K562 (cell line): ENCODE measurements around the gene VGLL4. TPM values are rescaled to one million over a fixed set of nuclear protein-coding genes. Genes with fewer than 3 reads are reported as not detected.

Experiments used
- CHCHD3 ChIP-seq: fragments of 250-450 bp; sonication (Bioruptor Pico); IDR thresholded peaks from 2 replicates; pipeline ENCODE4 v2.1.2; 2022; ENCODE audit warnings: mild to moderate bottlenecking
- CTBP1 ChIP-seq: fragments of 450-650 bp; IDR thresholded peaks from 2 replicates; pipeline ENCODE4 v1.6.1; 2016; ENCODE audit warnings: borderline replicate concordance
- HDAC1 ChIP-seq, 2 experiments: fragments of 450-650 bp; IDR thresholded peaks; 2 replicates each; pipeline ENCODE4 v1.6.1; 2016 to 2017; ENCODE audit warnings: inconsistent platforms in 1 of 2, mild to moderate bottlenecking in 1 of 2, moderate library complexity in 1 of 2
- HLTF ChIP-seq: fragments of 450-650 bp; IDR thresholded peaks from 2 replicates; pipeline ENCODE4 v1.6.1; 2016
- ILF3 ChIP-seq: fragments of 450-650 bp; IDR thresholded peaks from 2 replicates; pipeline ENCODE4 v1.6.1; 2018; ENCODE audit warnings: antibody characterized with exemption, mild to moderate bottlenecking, moderate library complexity, borderline replicate concordance
- NFIC ChIP-seq: fragments of 450-650 bp; IDR thresholded peaks from 2 replicates; pipeline ENCODE4 v1.6.1; 2017; ENCODE audit warnings: mild to moderate bottlenecking, inconsistent platforms
- SIN3A ChIP-seq, 2 experiments: fragments of 150-350 bp in 1 of 2; IDR thresholded peaks; 2 replicates each; pipeline ENCODE4 v1.6.1; 2011 to 2016; ENCODE audit warnings: borderline replicate concordance in 2 of 2, low read depth in 2 of 2, low read length in 2 of 2, mild to moderate bottlenecking in 2 of 2, moderate library complexity in 2 of 2; ENCODE audit not compliant: control insufficient read depth in 1 of 2
- SMARCA5 ChIP-seq: fragments of 450-650 bp; IDR thresholded peaks from 2 replicates; pipeline ENCODE4 v1.6.1; 2016
- TCFL5 ChIP-seq: fragments of 250-450 bp; sonication (Bioruptor Pico); conservative IDR thresholded peaks from 2 replicates; pipeline ENCODE4 v1.6.1; 2021; ENCODE audit warnings: mild to moderate bottlenecking, moderate library complexity, matching md5 sums
- TEAD2 ChIP-seq: fragments of 450-650 bp; IDR thresholded peaks from 2 replicates; pipeline ENCODE4 v1.6.1; 2016; ENCODE audit warnings: missing genetic modification characterization, control low read depth, missing compliant biosample characterization
- THAP7 ChIP-seq: fragments of 250-450 bp; sonication (Bioruptor Pico); IDR thresholded peaks from 2 replicates; pipeline ENCODE4 v1.5.0; 2021
- ZFP30 ChIP-seq: fragments of 250-450 bp; sonication (Bioruptor Pico); IDR thresholded peaks from 2 replicates; pipeline ENCODE4 v1.8.0; 2022; ENCODE audit warnings: moderate library complexity, mild to moderate bottlenecking, inconsistent platforms, borderline replicate concordance
- ZNF143 ChIP-seq: sonication (generic); formaldehyde crosslinking; IDR thresholded peaks from 2 replicates; pipeline ENCODE4 v1.9.0; 2022; ENCODE audit warnings: mild to moderate bottlenecking, missing genetic modification reagents
- ZNF165 ChIP-seq: fragments of 250-450 bp; sonication (Bioruptor Pico); IDR thresholded peaks from 2 replicates; pipeline ENCODE4 v1.4.0; 2020; ENCODE audit warnings: borderline replicate concordance
- ZNF24 ChIP-seq: fragments of 450-650 bp; IDR thresholded peaks from 2 replicates; pipeline ENCODE4 v1.6.1; 2016
- polyA plus RNA-seq, 8 experiments: library from polyadenylated mRNA; depleted of rRNA in 4 of 8; stranded (reverse) in 5 of 8; unstranded in 3 of 8; fragments of >200 nt; fragmentation: Nextera tagmentation in 2 of 8; fragmentation: Illumina TruSeq in 1 of 8; extraction: Ambion mirVana in 2 of 8; extraction: Trizol in 1 of 8; gene quantifications; 2 replicates each; pipeline versions ENCODE4 v1.2.1 to v1.2.3, GENCODE V29; 2011 to 2014; ENCODE audit warnings: inconsistent platforms in 1 of 8, missing spikeins in 1 of 8
- total RNA-seq, 7 experiments: library from RNA; depleted of rRNA in 6 of 7; stranded (reverse); fragments of >200 nt in 6 of 7; fragmentation: Illumina TruSeq in 2 of 7; extraction: Trizol in 2 of 7; gene quantifications; 2 replicates each; pipeline versions ENCODE4 v1.2.1 to v1.2.3, GENCODE V29; 2011 to 2021; ENCODE audit warnings: low replicate concordance in 1 of 7
- TF ChIP-seq, protein P1 (sequence below), 2 experiments: fragments of 450-650 bp; IDR thresholded peaks; 2 replicates each; pipeline ENCODE4 v1.6.1; 2018; ENCODE audit warnings: mild to moderate bottlenecking in 2 of 2, low read depth in 1 of 2; ENCODE audit not compliant: partially characterized antibody in 2 of 2
- TF ChIP-seq, protein P2 (sequence below), 2 experiments: fragments of 450-650 bp in 1 of 2; IDR thresholded peaks; 2 replicates each; pipeline ENCODE4 v1.6.1; 2011 to 2017; ENCODE audit warnings: low read depth in 2 of 2, antibody characterized with exemption in 1 of 2, borderline replicate concordance in 1 of 2, low read length in 1 of 2, mild to moderate bottlenecking in 1 of 2, mixed read lengths in 1 of 2; ENCODE audit not compliant: control insufficient read depth in 1 of 2
- TF ChIP-seq, protein P3 (sequence below): sonication (generic); IDR thresholded peaks from 2 replicates; pipeline ENCODE4 v1.6.1; 2016
- TF ChIP-seq, protein P4 (sequence below): sonication (generic); formaldehyde crosslinking; IDR thresholded peaks from 2 replicates; pipeline ENCODE4 v1.8.0; 2022; ENCODE audit warnings: mild to moderate bottlenecking, missing genetic modification reagents

The VGLL4 gene
- total and polyA plus RNA-seq, 9 of the 15 experiments (the other 6 are each of a cell fraction or from before 2014, with no cell fraction given), result 0.27 to 10.9 (median 8.6) TPM

DNA sequence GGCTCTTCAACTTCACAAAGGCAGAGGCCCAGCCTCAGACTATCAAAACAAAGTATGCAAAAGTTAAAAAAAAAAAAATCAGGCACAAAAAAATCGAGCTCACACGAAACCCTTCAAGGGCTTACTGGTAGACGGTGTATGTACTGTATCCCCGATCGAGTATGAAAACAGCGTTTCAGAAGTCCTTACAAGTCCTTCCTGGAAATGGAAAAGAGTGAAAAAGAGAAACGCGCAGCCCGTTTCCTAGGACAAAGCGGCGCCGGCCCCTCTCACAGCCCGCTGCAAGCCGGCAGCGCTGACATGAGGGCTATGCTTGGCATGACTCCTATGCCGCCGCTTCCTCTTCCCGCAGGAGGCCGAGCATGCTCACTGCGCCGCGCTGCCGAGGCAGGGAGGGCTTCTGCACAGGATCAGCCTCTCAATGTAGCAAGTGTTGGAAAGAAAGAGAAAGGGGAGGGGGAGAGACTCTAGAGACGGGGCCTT, at the start of gene VGLL4 (continued):
- TF ChIP-seq, protein P1, sequence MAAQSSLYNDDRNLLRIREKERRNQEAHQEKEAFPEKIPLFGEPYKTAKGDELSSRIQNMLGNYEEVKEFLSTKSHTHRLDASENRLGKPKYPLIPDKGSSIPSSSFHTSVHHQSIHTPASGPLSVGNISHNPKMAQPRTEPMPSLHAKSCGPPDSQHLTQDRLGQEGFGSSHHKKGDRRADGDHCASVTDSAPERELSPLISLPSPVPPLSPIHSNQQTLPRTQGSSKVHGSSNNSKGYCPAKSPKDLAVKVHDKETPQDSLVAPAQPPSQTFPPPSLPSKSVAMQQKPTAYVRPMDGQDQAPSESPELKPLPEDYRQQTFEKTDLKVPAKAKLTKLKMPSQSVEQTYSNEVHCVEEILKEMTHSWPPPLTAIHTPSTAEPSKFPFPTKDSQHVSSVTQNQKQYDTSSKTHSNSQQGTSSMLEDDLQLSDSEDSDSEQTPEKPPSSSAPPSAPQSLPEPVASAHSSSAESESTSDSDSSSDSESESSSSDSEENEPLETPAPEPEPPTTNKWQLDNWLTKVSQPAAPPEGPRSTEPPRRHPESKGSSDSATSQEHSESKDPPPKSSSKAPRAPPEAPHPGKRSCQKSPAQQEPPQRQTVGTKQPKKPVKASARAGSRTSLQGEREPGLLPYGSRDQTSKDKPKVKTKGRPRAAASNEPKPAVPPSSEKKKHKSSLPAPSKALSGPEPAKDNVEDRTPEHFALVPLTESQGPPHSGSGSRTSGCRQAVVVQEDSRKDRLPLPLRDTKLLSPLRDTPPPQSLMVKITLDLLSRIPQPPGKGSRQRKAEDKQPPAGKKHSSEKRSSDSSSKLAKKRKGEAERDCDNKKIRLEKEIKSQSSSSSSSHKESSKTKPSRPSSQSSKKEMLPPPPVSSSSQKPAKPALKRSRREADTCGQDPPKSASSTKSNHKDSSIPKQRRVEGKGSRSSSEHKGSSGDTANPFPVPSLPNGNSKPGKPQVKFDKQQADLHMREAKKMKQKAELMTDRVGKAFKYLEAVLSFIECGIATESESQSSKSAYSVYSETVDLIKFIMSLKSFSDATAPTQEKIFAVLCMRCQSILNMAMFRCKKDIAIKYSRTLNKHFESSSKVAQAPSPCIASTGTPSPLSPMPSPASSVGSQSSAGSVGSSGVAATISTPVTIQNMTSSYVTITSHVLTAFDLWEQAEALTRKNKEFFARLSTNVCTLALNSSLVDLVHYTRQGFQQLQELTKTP (IDR thresholded peaks at IDR 0.05; ENCODE audit: low read depth in 1 of 2, partially characterized antibody in 2 of 2), result no peak
- TF ChIP-seq ILF3, result no peak
- TF ChIP-seq SMARCA5, result no peak
- TF ChIP-seq NFIC, result no peak
- no peak for TF ChIP-seq TCFL5
- 0 out of 2 replicates have a peak, but pooled peaks have one; percentile 27 for TF ChIP-seq HLTF
- no peak for TF ChIP-seq TEAD2 (tag)
- no peak for TF ChIP-seq ZNF24
- TF ChIP-seq, protein P2, sequence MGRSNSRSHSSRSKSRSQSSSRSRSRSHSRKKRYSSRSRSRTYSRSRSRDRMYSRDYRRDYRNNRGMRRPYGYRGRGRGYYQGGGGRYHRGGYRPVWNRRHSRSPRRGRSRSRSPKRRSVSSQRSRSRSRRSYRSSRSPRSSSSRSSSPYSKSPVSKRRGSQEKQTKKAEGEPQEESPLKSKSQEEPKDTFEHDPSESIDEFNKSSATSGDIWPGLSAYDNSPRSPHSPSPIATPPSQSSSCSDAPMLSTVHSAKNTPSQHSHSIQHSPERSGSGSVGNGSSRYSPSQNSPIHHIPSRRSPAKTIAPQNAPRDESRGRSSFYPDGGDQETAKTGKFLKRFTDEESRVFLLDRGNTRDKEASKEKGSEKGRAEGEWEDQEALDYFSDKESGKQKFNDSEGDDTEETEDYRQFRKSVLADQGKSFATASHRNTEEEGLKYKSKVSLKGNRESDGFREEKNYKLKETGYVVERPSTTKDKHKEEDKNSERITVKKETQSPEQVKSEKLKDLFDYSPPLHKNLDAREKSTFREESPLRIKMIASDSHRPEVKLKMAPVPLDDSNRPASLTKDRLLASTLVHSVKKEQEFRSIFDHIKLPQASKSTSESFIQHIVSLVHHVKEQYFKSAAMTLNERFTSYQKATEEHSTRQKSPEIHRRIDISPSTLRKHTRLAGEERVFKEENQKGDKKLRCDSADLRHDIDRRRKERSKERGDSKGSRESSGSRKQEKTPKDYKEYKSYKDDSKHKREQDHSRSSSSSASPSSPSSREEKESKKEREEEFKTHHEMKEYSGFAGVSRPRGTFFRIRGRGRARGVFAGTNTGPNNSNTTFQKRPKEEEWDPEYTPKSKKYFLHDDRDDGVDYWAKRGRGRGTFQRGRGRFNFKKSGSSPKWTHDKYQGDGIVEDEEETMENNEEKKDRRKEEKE (IDR thresholded peaks at IDR 0.05; ENCODE audit: borderline replicate concordance in 1 of 2, control insufficient read depth in 1 of 2, low read depth in 2 of 2, low read length in 1 of 2), result no peak
- no peak for TF ChIP-seq ZNF165 (CRISPR knock-in tag)
- TF ChIP-seq ZNF143 (CRISPR knock-in tag), result no peak
- TF ChIP-seq SIN3A (IDR thresholded peaks at IDR 0.05; ENCODE audit: borderline replicate concordance in 2 of 2, control insufficient read depth in 1 of 2, low read depth in 2 of 2, low read length in 2 of 2), result 0 out of 4 replicates have a peak, but pooled peaks of 1 of the 2 experiments have one; percentile 24
- no peak for TF ChIP-seq ZFP30 (CRISPR knock-in tag)
- TF ChIP-seq, protein P3, sequence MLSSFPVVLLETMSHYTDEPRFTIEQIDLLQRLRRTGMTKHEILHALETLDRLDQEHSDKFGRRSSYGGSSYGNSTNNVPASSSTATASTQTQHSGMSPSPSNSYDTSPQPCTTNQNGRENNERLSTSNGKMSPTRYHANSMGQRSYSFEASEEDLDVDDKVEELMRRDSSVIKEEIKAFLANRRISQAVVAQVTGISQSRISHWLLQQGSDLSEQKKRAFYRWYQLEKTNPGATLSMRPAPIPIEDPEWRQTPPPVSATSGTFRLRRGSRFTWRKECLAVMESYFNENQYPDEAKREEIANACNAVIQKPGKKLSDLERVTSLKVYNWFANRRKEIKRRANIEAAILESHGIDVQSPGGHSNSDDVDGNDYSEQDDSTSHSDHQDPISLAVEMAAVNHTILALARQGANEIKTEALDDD, result no peak
- TF ChIP-seq, protein P4, sequence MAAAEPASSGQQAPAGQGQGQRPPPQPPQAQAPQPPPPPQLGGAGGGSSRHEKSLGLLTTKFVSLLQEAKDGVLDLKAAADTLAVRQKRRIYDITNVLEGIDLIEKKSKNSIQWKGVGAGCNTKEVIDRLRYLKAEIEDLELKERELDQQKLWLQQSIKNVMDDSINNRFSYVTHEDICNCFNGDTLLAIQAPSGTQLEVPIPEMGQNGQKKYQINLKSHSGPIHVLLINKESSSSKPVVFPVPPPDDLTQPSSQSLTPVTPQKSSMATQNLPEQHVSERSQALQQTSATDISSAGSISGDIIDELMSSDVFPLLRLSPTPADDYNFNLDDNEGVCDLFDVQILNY (CRISPR knock-in tag), result no peak
- peak; percentile 63; the same call in 1 of the 2 replicates for TF ChIP-seq CTBP1
- no peak for TF ChIP-seq CHCHD3 (CRISPR knock-in tag)
- TF ChIP-seq HDAC1 (IDR thresholded peaks at IDR 0.05), result peak in 1 of 2 experiments; percentile 39; a peak in 2 of 4 replicates
- no peak for TF ChIP-seq THAP7 (CRISPR knock-in tag)
